AML-193 (cell line): ENCODE measurements around the gene CAMKMT.
A peak's percentile ranks its signal among the peaks of the same experiment; 100 is the strongest.

ENCODE experiments used
- DNase-seq, 2 experiments: peaks; one replicate each; lab custom pipeline; 2025; lab: John Stamatoyannopoulos, UW

Gene CAMKMT

DNA sequence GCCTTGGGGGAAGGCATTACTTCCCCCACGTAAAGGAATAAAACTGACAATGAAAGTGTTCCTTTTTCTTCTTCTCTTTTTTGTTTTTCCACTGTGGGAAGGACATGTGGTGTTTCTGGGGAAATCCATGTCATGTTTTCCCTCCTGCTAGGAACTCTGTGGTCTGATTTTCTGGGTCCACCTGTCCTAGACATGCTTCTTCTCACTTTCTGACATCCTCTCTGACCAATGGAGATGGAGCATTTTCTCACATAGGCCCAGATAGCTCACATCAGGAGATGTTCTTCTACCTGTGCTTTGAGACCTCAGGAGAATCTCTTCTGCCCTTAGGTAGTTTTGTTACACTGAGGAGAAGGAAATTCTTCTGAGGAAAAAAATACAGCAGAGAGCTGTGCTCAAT, 327.8 kb downstream of the CAMKMT start:
- no peak for DNase-seq

DNA sequence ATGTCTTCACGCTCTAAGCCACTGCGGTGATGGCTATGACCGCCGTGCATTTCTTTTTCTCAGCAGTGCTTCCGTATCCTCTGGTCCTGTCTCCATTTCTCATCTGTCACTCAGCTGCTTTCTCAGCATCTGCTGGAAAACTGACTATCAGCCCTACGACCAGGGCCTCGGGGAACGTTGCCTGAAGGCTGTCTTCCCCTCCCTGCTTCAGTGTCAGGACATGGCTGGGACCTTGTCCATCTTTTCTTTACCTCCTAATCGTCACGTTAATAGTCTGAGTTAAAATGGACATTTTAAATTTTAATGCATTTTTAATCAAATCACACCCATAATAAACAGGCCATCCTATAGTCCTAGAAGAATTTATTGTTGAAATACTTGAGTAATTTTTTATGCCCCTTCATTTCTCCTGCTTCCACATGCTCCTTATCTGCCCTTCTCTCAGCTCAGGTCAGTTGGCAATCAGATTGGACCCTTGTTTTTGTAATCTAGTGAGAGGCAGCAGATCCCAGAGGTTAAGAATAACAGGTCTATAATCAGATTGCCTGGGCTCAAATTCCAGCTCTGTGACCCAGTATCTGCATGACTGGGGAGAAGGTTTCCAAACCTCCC, 329.5 kb downstream of the CAMKMT start:
- DNase-seq: no peak

DNA sequence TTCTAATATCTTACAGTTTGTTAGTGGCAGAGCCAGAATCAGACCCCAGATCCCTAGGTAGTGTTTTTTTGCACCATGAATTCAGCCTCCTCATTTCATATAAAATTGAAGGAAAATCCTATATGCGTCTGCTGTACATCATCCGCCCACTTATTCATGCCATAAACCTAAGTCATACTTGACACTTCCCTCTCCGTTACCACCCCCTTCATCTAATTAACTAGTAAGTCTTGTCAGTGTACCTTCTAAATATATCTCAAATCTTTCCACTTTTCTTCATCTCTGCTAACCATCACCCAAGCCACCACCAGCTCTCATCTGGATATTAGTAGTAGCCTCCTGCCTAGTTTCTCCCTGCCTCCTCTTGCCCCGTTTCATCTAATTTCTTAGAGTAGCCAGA, 331.1 kb downstream of the CAMKMT start:
- no peak for DNase-seq

DNA sequence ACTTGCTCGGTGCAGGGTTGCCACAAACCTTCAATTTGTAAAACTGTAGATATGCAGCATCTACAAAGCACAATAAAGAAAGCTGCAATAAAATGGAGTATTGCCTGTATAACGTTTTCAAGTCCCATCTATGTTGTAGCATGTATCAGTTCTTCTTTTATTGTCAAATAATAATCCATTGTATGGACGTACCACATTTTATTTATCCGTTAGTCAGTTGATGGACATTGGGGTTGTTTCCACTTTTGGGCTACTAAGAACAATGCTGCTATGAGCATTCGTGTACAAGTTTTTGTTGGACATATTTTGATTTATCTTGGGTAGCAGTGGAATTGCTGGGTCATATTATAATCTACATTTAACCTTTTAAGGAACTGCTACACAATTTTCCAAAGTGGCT, 339.1 kb downstream of the CAMKMT start:
- no peak for DNase-seq

DNA sequence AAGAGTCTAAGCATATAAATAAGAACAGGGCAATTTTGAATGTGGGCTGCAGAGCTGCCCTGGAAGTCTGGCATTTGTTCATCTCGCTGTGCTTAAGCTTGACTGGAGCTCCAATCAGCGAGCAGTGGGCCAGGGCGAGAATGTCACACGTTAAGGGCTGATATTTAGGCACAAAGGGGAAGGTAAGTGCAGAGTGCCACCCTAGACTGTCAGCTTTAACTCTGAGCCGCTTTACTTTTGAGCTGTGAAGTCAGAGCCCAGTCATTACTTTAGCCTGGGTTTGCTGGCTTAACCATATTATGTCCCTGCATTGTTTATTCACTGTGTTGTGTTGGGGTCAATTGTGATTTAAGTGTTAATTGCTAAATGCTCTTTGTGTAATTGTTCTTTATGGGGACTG, 343.6 kb downstream of the CAMKMT start:
- DNase-seq: no peak

DNA sequence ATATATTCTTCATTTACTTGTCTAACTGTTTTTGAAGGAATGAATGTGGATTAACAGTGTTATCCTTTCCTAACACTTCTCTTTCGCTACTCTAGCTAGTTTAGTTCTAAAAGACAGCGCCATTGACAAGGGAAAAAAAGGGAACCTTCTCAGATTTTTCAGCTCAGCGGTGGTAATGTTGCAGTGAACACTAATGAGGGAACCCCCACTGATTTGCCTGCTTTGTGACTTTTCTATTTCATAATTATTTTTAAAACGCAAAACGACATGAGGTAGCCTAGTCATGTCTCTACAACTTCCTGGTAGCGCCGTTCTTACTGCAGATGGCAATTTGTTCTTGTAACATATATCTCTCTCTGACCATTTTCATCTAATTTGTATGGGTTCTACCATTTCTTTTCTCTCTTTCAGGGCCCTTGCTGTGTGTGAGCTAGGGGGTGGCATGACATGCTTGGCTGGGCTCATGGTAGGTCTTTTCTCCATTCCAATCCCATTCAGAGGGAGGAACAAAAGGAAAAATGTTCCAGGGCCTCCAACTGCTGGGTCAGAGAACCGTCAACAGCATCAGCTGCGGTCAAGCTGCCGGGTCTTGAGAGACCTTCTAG, 344.2 kb downstream of the CAMKMT start:
- no peak for DNase-seq

DNA sequence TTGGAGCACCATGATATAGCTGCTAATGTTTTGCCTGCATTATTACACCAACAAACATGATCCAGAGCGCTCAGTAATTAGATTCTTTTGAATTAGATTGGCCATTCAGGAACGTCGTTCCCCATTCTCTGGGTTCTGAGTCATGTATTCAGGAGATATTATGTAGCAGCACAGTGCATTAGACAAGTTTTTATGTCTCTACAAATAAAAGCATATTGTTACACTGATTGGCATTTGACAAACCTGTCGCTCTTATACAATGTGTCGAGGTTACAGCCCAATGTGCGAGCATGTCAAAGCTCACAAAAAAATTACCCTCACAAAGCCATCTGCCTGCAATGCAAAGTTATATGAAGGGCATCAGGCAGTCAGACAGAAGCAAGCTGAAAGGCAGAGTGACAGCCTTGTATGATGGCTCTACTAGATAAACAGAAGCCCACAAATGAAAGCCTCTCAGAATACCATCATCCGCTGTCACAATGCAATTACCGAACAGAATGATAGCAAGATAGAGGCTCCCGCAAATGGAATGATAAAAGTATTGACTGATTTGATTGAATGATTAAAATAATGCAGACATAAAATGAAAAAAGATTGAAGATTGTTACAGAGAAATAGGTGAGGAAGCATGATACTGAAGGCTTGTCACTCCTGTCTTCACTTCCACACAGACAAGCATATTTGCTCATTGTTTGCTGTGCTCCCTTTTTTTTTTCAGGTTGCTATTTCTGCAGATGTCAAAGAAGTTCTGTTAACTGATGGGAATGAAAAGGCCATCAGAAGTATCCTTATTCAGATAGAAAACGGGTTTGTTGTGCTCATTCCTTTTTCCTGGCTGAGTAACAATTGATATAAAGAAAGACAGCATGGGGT, 345.2 kb downstream of the CAMKMT start:
- DNase-seq: no peak

DNA sequence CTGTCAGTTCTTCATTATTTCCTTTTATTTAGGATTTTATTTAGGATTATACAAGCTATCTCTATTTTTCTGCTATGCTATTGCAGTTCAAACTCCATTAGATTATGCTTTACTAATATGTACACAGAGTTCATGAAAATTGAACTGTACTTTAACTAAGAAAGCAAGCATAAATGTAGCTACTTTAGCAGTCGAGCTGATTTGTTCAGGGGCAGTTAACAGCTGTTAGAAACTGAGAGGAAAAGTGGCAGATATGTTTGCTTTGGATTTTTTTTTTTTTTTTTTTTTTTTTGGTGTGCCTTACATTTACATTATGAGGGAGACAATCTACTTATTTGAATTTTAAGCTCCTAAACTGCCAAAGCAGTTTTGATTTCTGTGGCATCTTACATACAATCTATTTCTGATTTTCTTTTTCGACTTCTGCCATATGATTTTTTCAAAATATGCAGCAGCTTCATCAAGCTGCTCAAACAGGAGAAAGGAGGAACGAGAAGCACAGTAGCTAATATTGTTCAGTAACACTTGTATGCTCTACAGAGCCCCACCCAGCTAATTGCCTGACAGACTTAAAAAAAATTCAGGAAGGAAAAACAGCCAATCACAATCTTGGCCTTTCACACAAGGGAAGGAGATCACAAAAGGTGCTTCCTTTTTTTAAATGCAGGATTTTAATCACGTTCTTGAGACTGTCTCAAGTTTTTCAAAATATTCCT, 346.4 kb downstream of the CAMKMT start:
- peak; percentile 84 to 89 for DNase-seq

DNA sequence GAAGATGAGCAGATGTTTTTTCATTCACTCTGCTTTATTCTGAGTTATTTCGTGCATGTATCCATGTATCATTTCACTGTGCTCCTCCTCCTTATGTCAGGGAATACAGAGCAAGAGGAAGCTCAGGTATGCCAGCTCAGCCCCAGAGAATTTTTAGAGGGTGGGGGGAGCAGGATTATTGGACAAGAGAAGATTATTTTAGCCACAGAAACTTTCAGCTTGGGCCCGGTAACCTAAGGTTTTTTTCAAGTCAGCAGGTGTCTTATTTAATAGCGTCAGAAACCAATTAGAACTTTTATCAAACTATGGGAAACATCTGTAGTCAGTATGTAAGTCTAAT, 346.9 kb downstream of the CAMKMT start:
- no peak for DNase-seq

DNA sequence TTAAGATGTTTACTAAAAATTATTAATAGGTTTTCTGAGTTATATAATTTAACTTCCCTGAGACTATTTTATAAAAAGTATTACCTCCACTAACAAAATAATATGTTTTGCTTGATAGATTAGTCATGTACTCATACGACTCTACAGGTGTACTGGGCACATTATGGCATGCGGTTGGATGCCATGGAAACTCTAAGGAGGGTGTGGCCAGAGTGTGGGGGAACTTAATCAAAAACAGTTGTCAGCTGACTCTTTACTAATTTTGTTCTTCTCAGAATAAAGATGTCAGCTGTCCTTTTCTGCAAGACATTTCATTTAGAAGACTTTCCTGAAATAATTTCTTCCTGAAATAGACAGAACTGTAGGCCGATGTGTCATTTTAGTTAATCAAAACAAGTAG, 351.4 kb downstream of the CAMKMT start:
- DNase-seq: no peak

DNA sequence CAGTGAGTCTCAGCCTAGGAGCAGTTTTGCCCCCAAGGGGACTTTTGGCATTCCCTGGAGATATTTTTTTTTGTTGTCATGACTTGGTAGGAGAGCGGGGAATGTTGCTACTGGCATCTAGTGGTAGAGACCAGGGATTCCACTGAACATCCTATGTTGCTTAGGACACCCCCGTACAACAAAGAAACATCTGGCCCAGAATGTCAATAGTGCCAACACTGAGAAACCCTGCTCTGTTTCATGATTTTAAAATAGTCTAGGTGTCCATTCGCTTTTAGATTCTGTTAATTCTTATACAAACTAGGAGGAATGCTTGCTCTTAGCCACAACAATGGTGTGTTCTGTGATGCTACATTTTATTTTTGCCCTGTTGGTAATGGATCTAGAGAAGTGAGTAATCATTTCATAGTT, 353.9 kb downstream of the CAMKMT start:
- no peak for DNase-seq

DNA sequence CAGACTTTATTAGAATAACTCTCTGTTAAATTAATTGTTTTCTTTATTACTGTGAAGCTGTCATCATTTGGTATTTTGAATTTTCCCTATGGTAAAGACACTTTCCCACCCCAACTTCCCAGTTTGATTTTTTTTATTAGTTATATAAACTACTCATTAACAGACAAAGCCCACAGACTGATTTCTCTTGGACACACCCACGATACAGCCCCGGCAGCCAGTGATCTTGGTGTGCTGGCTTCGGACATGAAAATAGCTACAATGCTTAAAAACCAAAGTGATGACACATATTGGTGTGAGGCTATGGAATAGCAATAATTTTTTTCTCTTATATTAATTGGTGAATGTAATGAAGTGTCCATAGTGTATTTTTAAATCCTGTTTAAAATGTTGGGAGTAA, 354.4 kb downstream of the CAMKMT start:
- DNase-seq: no peak

DNA sequence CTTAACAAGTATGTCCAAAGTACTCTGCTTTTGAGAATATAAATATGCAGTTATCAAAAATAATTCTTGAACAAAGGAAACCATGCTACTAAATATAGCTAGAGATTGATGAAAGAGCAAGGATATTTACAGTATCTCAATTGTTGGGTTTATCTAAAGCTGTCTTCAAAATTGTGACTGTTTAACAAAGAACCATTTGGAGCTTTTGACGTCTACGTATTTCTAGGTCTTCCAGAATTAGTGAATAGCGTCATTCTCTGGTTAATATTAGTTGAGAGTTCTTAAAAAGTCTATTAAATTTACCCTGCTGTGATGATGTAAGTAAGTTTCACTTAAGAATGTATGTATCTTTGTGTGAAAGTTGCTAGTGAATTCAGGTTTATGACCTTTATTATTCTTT, 356.7 kb downstream of the CAMKMT start:
- DNase-seq: no peak

DNA sequence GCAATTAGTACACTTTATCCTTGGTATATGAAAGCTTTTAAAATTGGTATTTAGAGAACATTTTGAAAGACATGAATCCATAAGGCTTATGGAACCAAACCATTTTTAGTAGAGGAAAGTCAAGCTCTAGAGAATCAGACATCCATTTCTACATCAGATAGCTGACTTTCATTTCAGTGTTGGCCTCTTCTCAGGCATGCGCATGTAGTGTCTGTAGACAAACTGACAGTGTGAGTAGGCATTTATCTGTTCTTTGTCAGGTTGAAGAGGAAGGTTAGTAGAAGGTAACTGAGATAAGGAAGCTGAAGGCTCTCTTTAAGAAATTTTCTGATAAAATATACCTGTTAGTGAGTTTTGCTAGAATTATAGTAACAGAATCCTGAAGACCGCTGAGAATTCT, 357.8 kb downstream of the CAMKMT start:
- no peak for DNase-seq

DNA sequence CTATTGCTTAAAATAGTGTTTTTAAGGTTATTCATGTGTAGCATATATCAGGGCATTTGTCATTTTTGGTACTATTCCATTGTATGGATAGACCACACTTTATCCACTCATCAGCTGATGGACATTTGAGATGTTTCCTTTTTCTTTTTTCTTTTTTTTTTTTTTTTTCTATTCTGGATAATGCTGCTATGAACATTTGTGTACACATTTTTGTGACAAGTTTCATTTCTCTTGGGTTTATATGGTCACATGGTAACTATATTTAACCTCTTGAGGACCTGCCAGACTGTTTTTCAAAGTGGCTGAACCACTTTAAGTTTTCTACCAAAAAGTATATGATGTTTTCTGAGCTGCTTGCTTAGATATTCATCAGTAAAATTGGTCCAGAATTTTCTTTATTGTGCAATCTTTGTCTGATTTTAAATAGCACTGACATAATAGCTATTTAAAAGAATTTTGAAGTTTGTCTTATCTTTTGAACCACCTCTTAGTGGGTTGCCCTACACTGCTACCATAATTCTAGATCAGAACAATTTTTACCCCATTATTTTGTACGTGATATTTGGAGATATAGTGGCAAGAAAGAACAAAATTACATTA, 360.4 kb downstream of the CAMKMT start:
- DNase-seq: no peak

DNA sequence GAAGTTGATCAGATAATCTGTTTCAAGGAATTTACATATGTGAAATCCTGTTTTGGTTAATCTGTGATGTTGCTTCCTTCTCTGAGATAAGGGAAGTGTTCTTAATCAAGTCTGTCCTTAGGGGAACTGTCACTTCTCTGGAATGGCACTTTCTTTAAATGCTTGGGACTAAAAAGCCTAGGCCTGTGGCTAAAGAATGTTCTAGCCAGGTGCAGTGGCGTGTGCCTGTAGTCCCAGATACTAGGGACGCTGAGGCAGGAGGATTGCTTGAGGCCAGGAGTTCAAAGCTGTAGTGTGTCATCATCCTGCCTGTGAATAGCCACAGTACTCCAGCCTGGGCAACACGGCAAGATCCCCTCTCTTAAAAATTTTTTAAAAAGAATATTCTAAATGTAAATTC, 362.2 kb downstream of the CAMKMT start:
- no peak for DNase-seq

DNA sequence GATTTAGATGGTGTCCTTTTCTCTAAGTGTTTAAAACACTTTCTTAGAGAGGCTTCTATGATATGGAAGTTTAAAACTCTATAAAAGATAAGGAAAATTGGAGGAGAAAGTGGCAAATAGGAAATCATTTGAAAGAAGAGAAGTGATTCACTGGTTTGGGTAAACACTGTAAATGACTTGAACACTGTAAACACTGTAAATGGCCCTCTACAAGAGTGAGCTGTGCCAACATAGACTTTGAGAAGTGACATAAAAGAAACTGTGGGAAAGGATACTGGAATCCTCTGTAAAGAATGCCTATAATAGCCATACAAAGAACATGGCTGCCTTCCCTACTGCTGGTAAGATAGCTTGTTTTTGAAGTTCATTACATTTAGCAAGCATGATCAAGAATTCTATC, 368.8 kb downstream of the CAMKMT start:
- DNase-seq: no peak

DNA sequence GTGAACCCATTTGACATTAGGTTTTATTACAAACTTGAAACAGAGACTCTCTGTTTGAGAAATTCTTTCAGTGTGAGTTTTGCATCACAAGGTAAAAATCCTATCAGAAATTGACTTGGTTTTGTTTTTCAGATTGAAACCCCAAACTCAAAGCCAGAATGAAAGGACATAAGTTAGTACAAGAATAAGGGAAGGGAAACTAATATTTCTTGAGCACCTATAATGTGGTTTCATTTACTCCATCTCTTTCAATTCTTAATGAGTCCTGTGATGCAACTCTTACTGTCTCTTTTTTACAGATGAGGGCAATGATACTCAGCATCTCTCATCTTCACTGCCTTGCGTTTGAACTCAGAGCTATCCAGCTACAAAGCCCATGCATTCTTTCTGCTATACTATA, 369.8 kb downstream of the CAMKMT start:
- DNase-seq: no peak

DNA sequence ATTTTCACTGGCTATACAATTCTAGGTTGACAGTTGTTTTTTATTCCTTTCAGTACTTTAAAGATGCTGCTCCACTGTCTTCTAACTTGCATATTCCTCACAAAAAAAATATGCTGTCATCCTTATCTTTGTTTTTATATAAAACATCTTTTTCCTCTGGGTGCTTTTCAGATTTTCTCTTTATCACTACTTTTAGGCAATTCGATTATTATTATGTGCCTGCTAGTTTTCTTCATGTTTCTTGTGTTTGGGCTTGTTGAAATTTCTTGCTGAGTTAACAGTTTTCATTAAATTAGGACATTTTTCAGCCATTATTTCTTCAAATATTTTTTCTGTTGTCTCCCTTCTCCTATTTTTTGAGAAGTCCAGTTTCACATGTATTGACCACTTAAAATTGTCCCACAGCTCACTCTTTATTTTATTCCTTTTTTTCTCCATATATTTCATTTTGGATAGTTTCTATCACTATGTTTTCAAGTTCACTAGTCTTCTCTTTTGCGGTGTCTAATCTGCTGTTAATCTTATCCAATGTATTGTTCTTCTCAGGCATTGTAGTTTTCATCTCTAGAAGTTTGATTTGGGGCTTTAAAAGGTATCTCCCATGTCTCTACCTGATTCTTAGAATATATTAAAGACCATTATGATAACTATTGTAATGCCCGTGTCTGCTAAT, 374.7 kb downstream of the CAMKMT start:
- DNase-seq: no peak

DNA sequence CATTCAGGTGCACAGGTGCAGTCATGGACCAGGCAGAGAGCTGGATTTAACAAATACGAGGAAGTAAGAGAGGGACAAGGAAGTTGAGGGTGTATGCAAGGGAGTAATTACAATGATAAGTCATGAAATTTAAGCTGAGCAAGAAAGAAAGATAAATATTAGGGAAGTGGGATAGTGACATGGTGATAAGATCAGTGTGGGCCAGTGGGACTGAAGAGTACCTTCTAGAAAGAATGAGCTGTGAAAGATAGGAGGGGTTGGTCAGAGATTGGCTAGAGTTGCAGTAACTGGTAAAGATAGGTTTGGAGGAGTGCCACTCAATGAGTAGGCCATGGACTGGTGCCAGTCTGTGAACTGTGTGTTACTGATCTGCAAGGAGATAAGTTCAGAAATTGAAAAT, 378.9 kb downstream of the CAMKMT start:
- no peak for DNase-seq

DNA sequence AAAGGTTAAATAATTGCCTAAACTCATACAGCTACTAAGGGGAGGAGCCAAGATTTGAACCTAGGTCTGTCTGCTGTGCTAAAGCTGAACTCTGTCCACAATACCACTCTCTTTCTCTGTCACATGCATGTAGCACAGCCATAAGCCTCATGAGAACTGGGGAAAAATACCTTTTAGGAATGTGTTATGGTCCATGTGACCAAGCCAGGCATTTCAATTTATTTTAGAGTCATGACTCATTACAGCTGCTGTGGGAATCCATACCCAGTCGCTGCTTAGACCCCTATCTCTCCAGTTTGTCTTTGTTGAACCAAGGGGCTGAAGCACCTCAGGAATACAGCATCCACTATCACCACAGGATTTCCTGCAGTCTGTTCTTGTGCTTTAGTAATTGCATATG, 379.8 kb downstream of the CAMKMT start:
- no peak for DNase-seq

DNA sequence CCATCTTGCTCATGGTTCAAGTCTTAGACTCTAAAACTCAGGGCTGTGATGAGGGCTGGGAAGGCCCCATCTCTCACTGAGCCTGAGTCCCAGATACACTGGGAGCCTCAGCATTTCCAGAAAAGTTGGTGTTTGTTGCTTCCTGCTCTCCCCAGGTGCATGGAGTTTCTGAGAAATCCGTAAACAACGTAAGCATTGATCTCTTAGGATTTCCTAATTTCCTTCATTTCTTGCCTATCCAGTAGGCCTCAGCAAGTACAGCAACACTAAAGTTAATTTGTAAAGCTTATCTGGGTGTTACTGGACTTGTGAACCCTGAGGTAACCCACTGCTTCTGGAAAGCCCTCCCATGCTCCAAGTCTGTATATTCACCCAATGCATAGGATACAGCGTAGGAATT, 380.3 kb downstream of the CAMKMT start:
- no peak for DNase-seq
